DND-41 (cell line): ENCODE results near the gene HOPX.

ENCODE experiments used
- ATAC-seq: fragments of 200-7000 bp; cut with Tn5 transposase; 3 replicates; pipeline ENCODE4 v1.9.1; 2021; ENCODE audit warnings: low read depth; ENCODE audit not compliant: insufficient read depth
- DNase-seq: peaks from one replicate; pipeline ENCODE4 v3.0.0-alpha.2; 2020
- H2AFZ ChIP-seq: 2 replicates; pipeline ENCODE4 v1.6.0; 2012; ENCODE audit warnings: low read depth, low read length
- H3K27ac ChIP-seq: 2 replicates; pipeline ENCODE4 v1.5.1; 2012; ENCODE audit warnings: low read length, inconsistent platforms
- H3K27me3 ChIP-seq: fragments of 200-600 bp; sonication (generic); 2 replicates; pipeline ENCODE4 v1.6.0; 2012; ENCODE audit warnings: low read length, mild to moderate bottlenecking, inconsistent platforms; ENCODE audit not compliant: insufficient read depth, poor library complexity
- H3K36me3 ChIP-seq: 2 replicates; pipeline ENCODE4 v1.5.1; 2012; ENCODE audit warnings: low read length, inconsistent platforms; ENCODE audit not compliant: insufficient read depth
- H3K4me1 ChIP-seq: 2 replicates; pipeline ENCODE4 v1.5.1; 2012; ENCODE audit warnings: mild to moderate bottlenecking, low read length; ENCODE audit not compliant: insufficient read depth
- H3K4me2 ChIP-seq: 2 replicates; pipeline ENCODE4 v1.6.0; 2012; ENCODE audit warnings: mild to moderate bottlenecking, moderate library complexity, low read length, inconsistent platforms; ENCODE audit not compliant: insufficient read depth
- H3K4me3 ChIP-seq, 2 experiments: fragments of 200-600 bp in 1 of 2; shearing (Covaris generic) in 1 of 2; 2 replicates each; pipeline ENCODE4 v1.5.1; 2012 to 2016; ENCODE audit warnings: inconsistent platforms in 2 of 2, low read length in 2 of 2, mild to moderate bottlenecking in 2 of 2, low read depth in 1 of 2, moderate library complexity in 1 of 2
- H3K79me2 ChIP-seq: 2 replicates; pipeline ENCODE4 v1.6.0; 2012; ENCODE audit warnings: low read length, inconsistent platforms; ENCODE audit not compliant: insufficient read depth
- H3K9ac ChIP-seq: 2 replicates; pipeline ENCODE4 v1.6.0; 2012; ENCODE audit warnings: low read depth, mild to moderate bottlenecking, inconsistent platforms, low read length, moderate library complexity
- H3K9me3 ChIP-seq: 2 replicates; pipeline ENCODE4 v1.5.1; 2012; ENCODE audit warnings: low read length, moderate library complexity, mild to moderate bottlenecking, inconsistent platforms; ENCODE audit not compliant: insufficient read depth, severe bottlenecking
- H4K20me1 ChIP-seq: 2 replicates; pipeline ENCODE4 v1.6.0; 2012; ENCODE audit warnings: low read length; ENCODE audit not compliant: insufficient read depth
- CTCF ChIP-seq: IDR thresholded peaks from 2 replicates; pipeline ENCODE4 v1.5.1; 2012; ENCODE audit warnings: borderline replicate concordance, low read length, moderate library complexity, mild to moderate bottlenecking; ENCODE audit not compliant: poor library complexity, severe bottlenecking; ENCODE audit errors: extremely low read depth
- EZH2 ChIP-seq: IDR thresholded peaks from 3 replicates; pipeline ENCODE4 v1.6.1; 2012; ENCODE audit warnings: borderline replicate concordance, low read depth, mild to moderate bottlenecking, moderate library complexity, low read length, inconsistent platforms; ENCODE audit not compliant: severe bottlenecking

HOPX gene

GRCh38 chr4:56650262-56651055 is 30.6 kb downstream of the HOPX start:
- Histone ChIP-seq H2AFZ (no peak overlapping the region), H3K4me1 (peaks cover 5% of the 10 kb centered on the region; the same call in 1 of the 2 replicates), H3K27ac (no peak overlapping the region), H3K79me2 (no peaks in the 10 kb centered on the region), H3K9me3 (peaks cover 5% of the 10 kb centered on the region), H3K27me3 (no peaks in the 10 kb centered on the region), H3K9ac (no peak overlapping the region), H3K36me3 (no peaks in the 10 kb centered on the region), H4K20me1 (no peaks in the 10 kb centered on the region), H3K4me2 (no peak overlapping the region), H3K4me3 (no peak overlapping the region)
- ATAC-seq (no peak), DNase-seq (no peak)
- TF ChIP-seq EZH2 (no peak), CTCF (no peak)

- no peak overlapping the region for H3K4me3 ChIP-seq
- no peak overlapping the region for H3K4me2 ChIP-seq
- no peaks in the 10 kb centered on the region for H3K79me2 ChIP-seq
- no peak overlapping the region for H3K9ac ChIP-seq
- DNase-seq: no peak
- no peak for ATAC-seq
- no peak overlapping the region for H3K27ac ChIP-seq
- peaks cover 5% of the 10 kb centered on the region for H3K9me3 ChIP-seq
- no peaks in the 10 kb centered on the region for H3K27me3 ChIP-seq
- H2AFZ ChIP-seq: no peak overlapping the region
- H4K20me1 ChIP-seq: no peaks in the 10 kb centered on the region
- TF ChIP-seq CTCF: no peak
- no peak for TF ChIP-seq EZH2
- H3K4me1 ChIP-seq: peaks cover 5% of the 10 kb centered on the region; the same call in 1 of the 2 replicates
- H3K36me3 ChIP-seq: no peaks in the 10 kb centered on the region
Measured at GRCh38 chr4:56649445-56650261, 31.4 kb downstream of the HOPX start.

GRCh38 chr4:56648824-56649151 is 32.3 kb downstream of the HOPX start:
- Histone ChIP-seq H3K4me3 (no peak overlapping the region), H3K9me3 (peaks cover 5% of the 10 kb centered on the region), H3K9ac (no peak overlapping the region), H4K20me1 (no peaks in the 10 kb centered on the region), H3K4me2 (no peak overlapping the region), H3K36me3 (no peaks in the 10 kb centered on the region), H2AFZ (no peak overlapping the region), H3K27ac (no peak overlapping the region), H3K79me2 (no peaks in the 10 kb centered on the region), H3K27me3 (no peaks in the 10 kb centered on the region), H3K4me1 (peaks cover 5% of the 10 kb centered on the region; the same call in 1 of the 2 replicates)
- no peak for DNase-seq
- TF ChIP-seq CTCF (no peak), EZH2 (no peak)
- no peak for ATAC-seq
